ENCODE measurements around the gene TMEM117.

DNA sequence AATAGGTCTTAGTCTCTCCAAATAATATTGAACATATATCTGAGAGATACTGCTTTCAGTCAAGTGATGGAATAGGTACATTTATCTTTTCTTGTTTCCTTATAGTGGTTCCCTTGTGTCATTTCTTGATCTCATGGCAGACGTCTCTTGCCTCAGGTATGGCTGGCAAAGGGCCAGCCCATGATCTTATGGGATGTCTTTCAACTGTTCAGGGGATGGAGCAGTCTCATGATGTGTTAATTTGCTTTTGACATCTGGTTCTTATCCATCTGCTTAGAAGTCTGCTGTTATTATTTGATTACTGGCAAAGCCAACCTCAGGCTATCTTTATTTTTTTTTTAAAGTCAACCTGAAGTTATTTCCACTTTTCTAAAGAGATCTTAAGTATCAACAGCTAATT is 262.9 kb downstream of the TMEM117 start:
- TF ChIP-seq CTCF (IDR thresholded peaks at IDR 0.05; ENCODE audit: insufficient read depth, low read depth, low read length) (no peak), EZH2 (IDR thresholded peaks at IDR 0.05; ENCODE audit: insufficient read depth, low read length) (no peak)
